Measurements from ENCODE around the gene EFCAB8. TPM values are rescaled to one million over a fixed set of nuclear protein-coding genes. Genes with fewer than 3 reads are reported as not detected.

EFCAB8 gene
- total and polyA plus RNA-seq, 4 donors, result 0.08 to 0.83 (median 0.46) TPM

- H3K4me3 ChIP-seq, result no peak overlapping the region
- peaks cover 0 to 3% (median 0%) of the 10 kb centered on the region in 3 donors for H3K27me3 ChIP-seq (ENCODE audit: control insufficient read depth in 3 of 3, insufficient read depth in 3 of 3, low read length in 2 of 3)
- TF ChIP-seq, protein P1, sequence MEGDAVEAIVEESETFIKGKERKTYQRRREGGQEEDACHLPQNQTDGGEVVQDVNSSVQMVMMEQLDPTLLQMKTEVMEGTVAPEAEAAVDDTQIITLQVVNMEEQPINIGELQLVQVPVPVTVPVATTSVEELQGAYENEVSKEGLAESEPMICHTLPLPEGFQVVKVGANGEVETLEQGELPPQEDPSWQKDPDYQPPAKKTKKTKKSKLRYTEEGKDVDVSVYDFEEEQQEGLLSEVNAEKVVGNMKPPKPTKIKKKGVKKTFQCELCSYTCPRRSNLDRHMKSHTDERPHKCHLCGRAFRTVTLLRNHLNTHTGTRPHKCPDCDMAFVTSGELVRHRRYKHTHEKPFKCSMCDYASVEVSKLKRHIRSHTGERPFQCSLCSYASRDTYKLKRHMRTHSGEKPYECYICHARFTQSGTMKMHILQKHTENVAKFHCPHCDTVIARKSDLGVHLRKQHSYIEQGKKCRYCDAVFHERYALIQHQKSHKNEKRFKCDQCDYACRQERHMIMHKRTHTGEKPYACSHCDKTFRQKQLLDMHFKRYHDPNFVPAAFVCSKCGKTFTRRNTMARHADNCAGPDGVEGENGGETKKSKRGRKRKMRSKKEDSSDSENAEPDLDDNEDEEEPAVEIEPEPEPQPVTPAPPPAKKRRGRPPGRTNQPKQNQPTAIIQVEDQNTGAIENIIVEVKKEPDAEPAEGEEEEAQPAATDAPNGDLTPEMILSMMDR (IDR thresholded peaks at IDR 0.05; ENCODE audit: control extremely low read depth, extremely low read depth), result no peak
- 72 to 81% methylated on average over 7 of the region's 7 CpGs for WGBS, 2 donors
- no peaks in the 10 kb centered on the region for H3K36me3 ChIP-seq (ENCODE audit: control insufficient read depth in 4 of 4, insufficient read depth in 4 of 4, low read length in 4 of 4)
- DNase-seq (no peak), ATAC-seq (ENCODE audit: insufficient read depth, low FRiP score) (no peak)
- H3K27ac ChIP-seq (ENCODE audit: low read depth in 1 of 2, low read length in 1 of 2), result no peak overlapping the region
- no peaks in the 10 kb centered on the region for H3K9me3 ChIP-seq (ENCODE audit: control insufficient read depth in 4 of 4, insufficient read depth in 3 of 4, low read length in 3 of 4)
- peaks cover 0 to 6% (median 0%) of the 10 kb centered on the region in 5 donors for H3K4me1 ChIP-seq (ENCODE audit: control insufficient read depth in 5 of 5, insufficient read depth in 5 of 5, low read length in 5 of 5)
- no peak overlapping the region for H3K9ac ChIP-seq (ENCODE audit: insufficient read depth in 1 of 2, low read length in 2 of 2)
Observed at GRCh38 chr20:32984196-32984595, 125.5 kb downstream of the EFCAB8 start.

DNA sequence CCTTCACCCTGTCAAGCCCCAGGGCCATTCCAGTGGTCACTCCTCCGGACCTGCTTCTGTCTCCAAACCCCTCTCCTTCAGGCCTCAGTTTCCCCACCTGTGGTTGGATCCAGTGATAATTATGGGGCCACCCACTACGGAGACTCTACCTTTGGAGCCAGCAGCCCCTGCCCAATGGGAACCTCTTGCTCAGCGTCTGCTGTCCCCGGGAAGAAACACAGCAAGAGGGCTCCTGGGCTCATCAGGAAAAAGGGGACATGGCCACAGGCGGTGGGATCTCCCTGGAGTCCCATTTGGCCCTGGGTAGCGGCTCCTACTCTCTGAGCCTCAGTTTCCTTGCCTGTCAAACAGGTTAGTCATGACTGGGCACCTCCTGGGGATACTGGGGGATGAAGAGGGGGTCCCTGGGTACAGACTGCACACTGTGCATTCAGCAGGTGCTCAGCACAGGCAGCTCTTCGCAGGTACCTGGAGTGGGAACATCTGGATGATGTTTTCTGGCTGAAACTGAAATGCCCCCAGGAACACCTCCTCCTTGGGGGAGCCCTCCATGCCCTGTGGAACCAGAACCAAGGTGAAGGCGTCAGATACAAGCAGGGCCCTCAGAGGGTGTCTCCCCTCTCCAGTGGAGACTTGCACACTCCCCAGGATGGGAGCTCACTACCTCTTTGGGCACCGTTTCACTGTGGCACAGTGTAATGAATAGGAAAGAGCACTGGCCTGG lies 126.1 kb downstream of the EFCAB8 start:
- DNase-seq (no peak), ATAC-seq (ENCODE audit: insufficient read depth, low FRiP score) (no peak)
- no peak overlapping the region for H3K4me3 ChIP-seq
- H3K36me3 ChIP-seq (ENCODE audit: control insufficient read depth in 4 of 4, insufficient read depth in 4 of 4, low read length in 4 of 4), result no peaks in the 10 kb centered on the region
- no peak overlapping the region for H3K9ac ChIP-seq (ENCODE audit: insufficient read depth in 1 of 2, low read length in 2 of 2)
- no peak overlapping the region for H3K27ac ChIP-seq (ENCODE audit: low read depth in 1 of 2, low read length in 1 of 2)
- peaks cover 0 to 6% (median 0%) of the 10 kb centered on the region in 5 donors for H3K4me1 ChIP-seq (ENCODE audit: control insufficient read depth in 5 of 5, insufficient read depth in 5 of 5, low read length in 5 of 5)
- TF ChIP-seq, protein P1 (IDR thresholded peaks at IDR 0.05; ENCODE audit: control extremely low read depth, extremely low read depth), result no peak
- 86 to 87% methylated on average over 9 of the region's 9 CpGs for WGBS, 2 donors
- H3K27me3 ChIP-seq (ENCODE audit: control insufficient read depth in 3 of 3, insufficient read depth in 3 of 3, low read length in 2 of 3), result peaks cover 0 to 3% (median 0%) of the 10 kb centered on the region in 3 donors
- no peaks in the 10 kb centered on the region for H3K9me3 ChIP-seq (ENCODE audit: control insufficient read depth in 4 of 4, insufficient read depth in 3 of 4, low read length in 3 of 4)

DNA sequence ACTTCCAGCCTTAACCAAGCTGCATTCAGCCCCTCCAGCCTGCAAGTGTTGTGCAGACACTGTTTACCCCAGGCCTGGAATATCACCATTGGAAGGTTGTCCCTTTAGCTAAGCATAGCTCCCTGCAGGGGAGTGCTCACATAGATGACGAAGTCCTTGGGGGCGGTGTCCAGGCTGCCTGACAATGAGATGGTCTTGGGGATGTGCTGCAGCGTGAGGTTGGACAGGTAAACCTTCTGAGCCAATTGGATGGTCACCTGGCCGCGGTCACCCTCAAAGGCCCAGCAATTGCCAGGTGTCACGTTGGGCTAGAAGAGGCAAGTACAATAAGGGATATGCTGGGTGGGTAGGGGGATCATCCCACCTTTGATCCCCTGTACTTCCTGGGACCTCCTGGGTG lies 126.9 kb downstream of the EFCAB8 start:
- Histone ChIP-seq H3K9ac (ENCODE audit: insufficient read depth in 1 of 2, low read length in 2 of 2) (no peak overlapping the region), H3K4me1 (ENCODE audit: control insufficient read depth in 5 of 5, insufficient read depth in 5 of 5, low read length in 5 of 5) (peaks cover 0 to 6% (median 0%) of the 10 kb centered on the region in 5 donors), H3K9me3 (ENCODE audit: control insufficient read depth in 4 of 4, insufficient read depth in 3 of 4, low read length in 3 of 4) (no peaks in the 10 kb centered on the region), H3K36me3 (ENCODE audit: control insufficient read depth in 4 of 4, insufficient read depth in 4 of 4, low read length in 4 of 4) (no peaks in the 10 kb centered on the region), H3K27ac (ENCODE audit: low read depth in 1 of 2, low read length in 1 of 2) (no peak overlapping the region), H3K4me3 (no peak overlapping the region), H3K27me3 (ENCODE audit: control insufficient read depth in 3 of 3, insufficient read depth in 3 of 3, low read length in 2 of 3) (peaks cover 0 to 3% (median 0%) of the 10 kb centered on the region in 3 donors)
- DNase-seq (no peak), ATAC-seq (ENCODE audit: insufficient read depth, low FRiP score) (no peak)
- TF ChIP-seq, protein P1 (IDR thresholded peaks at IDR 0.05; ENCODE audit: control extremely low read depth, extremely low read depth), result no peak
- WGBS, 2 donors, result 83 to 90% methylated on average over 6 of the region's 6 CpGs
